ENCODE results near the gene TMPRSS15. TPM values are rescaled to one million over a fixed set of nuclear protein-coding genes. Genes with fewer than 3 reads are reported as not detected.

Gene TMPRSS15
- polyA plus RNA-seq (2013), result not detected in 2 replicates

DNA sequence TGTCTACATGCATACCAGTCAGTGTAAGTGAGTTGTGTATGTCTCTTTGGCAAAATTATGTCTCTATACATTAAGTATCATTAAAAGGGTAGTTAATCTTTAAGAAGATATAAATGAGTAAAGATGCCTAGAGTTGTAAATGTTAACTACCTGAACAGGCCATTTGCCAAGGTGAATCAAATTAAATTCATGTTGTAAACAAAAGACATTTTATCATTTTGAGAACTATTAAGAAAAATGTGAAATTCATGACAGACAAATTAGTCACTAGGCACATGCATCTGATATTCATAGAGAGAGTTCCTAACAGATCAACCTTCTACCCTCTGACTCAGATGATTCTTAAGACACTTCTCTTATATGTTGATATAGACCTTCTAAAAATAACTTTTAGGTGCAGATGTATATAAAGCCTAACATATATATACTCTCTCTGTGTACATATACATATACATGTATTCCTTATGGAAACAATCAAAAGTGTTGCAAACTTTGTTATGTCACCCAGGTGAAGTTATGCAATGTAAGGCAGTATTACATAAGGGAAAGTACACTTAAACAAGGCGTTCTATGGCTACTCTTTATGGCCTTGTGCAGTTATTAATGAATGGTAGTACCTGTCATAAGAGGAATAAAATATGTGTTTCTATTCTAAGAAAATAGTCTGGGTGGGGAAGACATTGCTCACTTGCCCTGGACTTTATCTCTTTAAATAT, at the start of gene TMPRSS15:
TSS of gene TMPRSS15 (minus strand) at position 51 of the 716 bp plus-strand sequence. CDS start 163 bp downstream, outside the sequence.
- H3K4me1 ChIP-seq (ENCODE audit: control insufficient read depth in 1 of 2, insufficient read depth in 2 of 2, low read length in 2 of 2), result no peaks in the 10 kb centered on the region
- H3K27me3 ChIP-seq (ENCODE audit: insufficient read depth, low read length), result no peaks in the 10 kb centered on the region
- DNase-seq, result no peak
- H3K18ac ChIP-seq (ENCODE audit: low read length), result no peak within 1 kb of the TSS
- no peaks in the 10 kb centered on the region for H3K79me2 ChIP-seq (ENCODE audit: control insufficient read depth, insufficient read depth, low read length, poor library complexity)
- no peak within 1 kb of the TSS for H3K27ac ChIP-seq (ENCODE audit: low read depth, low read length)
- H3K79me1 ChIP-seq (ENCODE audit: low read length), result no peaks in the 10 kb centered on the region
- H3K4me2 ChIP-seq (ENCODE audit: low read length), result no peak within 1 kb of the TSS
- no peaks in the 10 kb centered on the region for H3K9me3 ChIP-seq (ENCODE audit: insufficient read depth, low read depth, low read length)
- H3K14ac ChIP-seq (ENCODE audit: low read length), result no peak within 1 kb of the TSS
- no peak within 1 kb of the TSS for H3K4me3 ChIP-seq (ENCODE audit: low read depth, low read length)
- H4K12ac ChIP-seq (ENCODE audit: low read depth, low read length), result no peak within 1 kb of the TSS
- H3K9ac ChIP-seq (ENCODE audit: low read length), result no peak within 1 kb of the TSS
- H2BK120ac ChIP-seq (ENCODE audit: insufficient read depth, low read length, poor library complexity), result no peak within 1 kb of the TSS
- no peak within 1 kb of the TSS for H2BK12ac ChIP-seq (ENCODE audit: low read length)
- H3K4ac ChIP-seq (ENCODE audit: low read depth, low read length), result no peak within 1 kb of the TSS
- no peak within 1 kb of the TSS for H2AFZ ChIP-seq (ENCODE audit: insufficient read depth, low read length, poor library complexity)
- H2BK5ac ChIP-seq (ENCODE audit: low read depth, low read length, poor library complexity), result no peak within 1 kb of the TSS
- H2AK5ac ChIP-seq (ENCODE audit: low read length), result no peak within 1 kb of the TSS
- no peak within 1 kb of the TSS for H3K23ac ChIP-seq (ENCODE audit: low read length)
- H4K91ac ChIP-seq (ENCODE audit: low read depth, low read length), result no peak within 1 kb of the TSS
- H3K36me3 ChIP-seq (ENCODE audit: control insufficient read depth in 1 of 2, insufficient read depth in 2 of 2, low read length in 2 of 2), result no peaks in the 10 kb centered on the region
- H4K8ac ChIP-seq (ENCODE audit: low read depth, low read length), result no peak within 1 kb of the TSS
- WGBS (ENCODE audit: extremely low coverage, insufficient coverage, insufficient read length), result no CpG with 5 or more reads among the region's 1 CpG

DNA sequence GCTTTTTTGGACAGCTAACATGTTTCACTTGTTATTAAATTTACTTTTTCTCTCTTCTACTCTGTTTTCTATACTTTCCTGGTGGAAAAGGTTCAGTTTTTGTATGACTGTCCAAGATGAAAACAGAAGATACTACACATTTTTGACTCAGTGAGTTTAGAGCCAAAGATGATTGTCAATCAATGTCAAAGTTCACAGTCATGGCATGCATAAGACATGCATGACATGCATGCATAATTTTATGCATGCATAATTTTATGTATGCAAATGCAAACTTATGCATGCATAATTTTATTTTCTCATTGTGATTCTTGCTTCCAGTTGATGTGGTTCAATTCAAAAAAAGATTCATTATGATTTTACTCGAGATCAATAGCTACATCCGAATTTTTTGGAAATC, 48.1 kb upstream of the TMPRSS15 start:
- H2AK5ac ChIP-seq (ENCODE audit: low read length), result no peak overlapping the region
- H3K9ac ChIP-seq (ENCODE audit: low read length), result no peak overlapping the region
- H2AFZ ChIP-seq (ENCODE audit: insufficient read depth, low read length, poor library complexity), result no peak overlapping the region
- no peaks in the 10 kb centered on the region for H3K79me1 ChIP-seq (ENCODE audit: low read length)
- DNase-seq, result no peak
- H3K9me3 ChIP-seq (ENCODE audit: insufficient read depth, low read depth, low read length), result no peaks in the 10 kb centered on the region
- H3K27ac ChIP-seq (ENCODE audit: low read depth, low read length), result no peak overlapping the region
- H3K36me3 ChIP-seq (ENCODE audit: control insufficient read depth in 1 of 2, insufficient read depth in 2 of 2, low read length in 2 of 2), result no peaks in the 10 kb centered on the region
- no peak overlapping the region for H3K14ac ChIP-seq (ENCODE audit: low read length)
- no peaks in the 10 kb centered on the region for H3K79me2 ChIP-seq (ENCODE audit: control insufficient read depth, insufficient read depth, low read length, poor library complexity)
- H3K4me2 ChIP-seq (ENCODE audit: low read length), result no peak overlapping the region
- no peaks in the 10 kb centered on the region for H3K27me3 ChIP-seq (ENCODE audit: insufficient read depth, low read length)
- no peaks in the 10 kb centered on the region for H3K4me1 ChIP-seq (ENCODE audit: control insufficient read depth in 1 of 2, insufficient read depth in 2 of 2, low read length in 2 of 2)
- no peak overlapping the region for H2BK5ac ChIP-seq (ENCODE audit: low read depth, low read length, poor library complexity)
- WGBS (ENCODE audit: extremely low coverage, insufficient coverage, insufficient read length), result no CpG with 5 or more reads among the region's 2 CpGs
- H2BK12ac ChIP-seq (ENCODE audit: low read length), result no peak overlapping the region
- H3K23ac ChIP-seq (ENCODE audit: low read length), result no peak overlapping the region
- H2BK120ac ChIP-seq (ENCODE audit: insufficient read depth, low read length, poor library complexity), result no peak overlapping the region
- H4K12ac ChIP-seq (ENCODE audit: low read depth, low read length), result no peak overlapping the region
- no peak overlapping the region for H4K8ac ChIP-seq (ENCODE audit: low read depth, low read length)
- no peak overlapping the region for H3K4ac ChIP-seq (ENCODE audit: low read depth, low read length)
- no peak overlapping the region for H4K91ac ChIP-seq (ENCODE audit: low read depth, low read length)
- no peak overlapping the region for H3K18ac ChIP-seq (ENCODE audit: low read length)
- no peak overlapping the region for H3K4me3 ChIP-seq (ENCODE audit: low read depth, low read length)

DNA sequence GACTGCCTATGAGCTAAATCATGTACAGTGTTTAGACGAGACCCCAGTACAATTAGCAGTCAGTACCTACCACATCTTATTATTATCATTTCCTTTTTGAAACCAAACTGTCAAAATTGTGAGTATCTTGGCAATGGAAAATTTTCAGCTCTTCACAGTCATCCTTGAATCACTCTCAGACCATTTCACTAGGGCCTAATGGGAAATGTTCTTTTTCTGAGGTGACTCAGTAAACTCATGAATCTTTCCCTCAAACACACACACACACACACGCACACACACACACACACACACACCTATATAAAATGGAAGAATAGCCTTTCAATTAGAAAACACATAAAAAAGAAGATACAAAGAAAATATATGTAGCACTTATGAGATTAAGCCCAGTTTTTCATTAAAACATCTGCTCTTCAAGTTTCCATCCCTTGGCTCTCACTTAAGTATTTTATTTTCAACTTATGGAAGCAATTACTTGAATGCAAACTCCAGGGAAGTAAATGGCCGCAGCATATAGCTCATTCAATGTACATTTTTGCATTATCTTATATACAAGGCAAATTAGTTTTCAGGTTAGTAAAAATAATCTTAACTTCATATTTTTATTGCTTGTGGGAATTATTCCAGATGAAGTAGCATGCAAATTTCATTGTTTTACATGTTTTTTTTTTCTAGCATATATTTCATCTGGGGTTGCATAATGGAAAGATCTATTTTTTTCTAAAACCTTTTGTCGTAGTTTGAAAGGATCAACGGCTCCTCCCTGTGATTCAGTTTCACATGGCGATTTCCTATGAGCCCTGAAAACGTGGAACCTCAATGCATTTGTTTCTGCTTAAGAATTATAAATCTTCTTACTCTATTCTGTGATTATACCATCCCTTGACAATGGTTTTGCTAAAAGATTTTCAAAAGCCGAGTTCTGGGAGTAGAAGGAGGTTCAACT, 46.3 kb upstream of the TMPRSS15 start:
- Histone ChIP-seq H3K4ac (ENCODE audit: low read depth, low read length) (no peak overlapping the region), H4K8ac (ENCODE audit: low read depth, low read length) (no peak overlapping the region), H3K36me3 (ENCODE audit: control insufficient read depth in 1 of 2, insufficient read depth in 2 of 2, low read length in 2 of 2) (no peaks in the 10 kb centered on the region), H2BK5ac (ENCODE audit: low read depth, low read length, poor library complexity) (no peak overlapping the region), H3K4me1 (ENCODE audit: control insufficient read depth in 1 of 2, insufficient read depth in 2 of 2, low read length in 2 of 2) (no peaks in the 10 kb centered on the region), H2BK12ac (ENCODE audit: low read length) (no peak overlapping the region), H2BK120ac (ENCODE audit: insufficient read depth, low read length, poor library complexity) (no peak overlapping the region), H2AK5ac (ENCODE audit: low read length) (no peak overlapping the region), H3K9ac (ENCODE audit: low read length) (no peak overlapping the region), H3K9me3 (ENCODE audit: insufficient read depth, low read depth, low read length) (no peaks in the 10 kb centered on the region), H2AFZ (ENCODE audit: insufficient read depth, low read length, poor library complexity) (no peak overlapping the region), H3K79me2 (ENCODE audit: control insufficient read depth, insufficient read depth, low read length, poor library complexity) (no peaks in the 10 kb centered on the region), H3K27me3 (ENCODE audit: insufficient read depth, low read length) (no peaks in the 10 kb centered on the region), H3K4me2 (ENCODE audit: low read length) (no peak overlapping the region), H4K12ac (ENCODE audit: low read depth, low read length) (no peak overlapping the region), H3K79me1 (ENCODE audit: low read length) (no peaks in the 10 kb centered on the region), H4K91ac (ENCODE audit: low read depth, low read length) (no peak overlapping the region), H3K4me3 (ENCODE audit: low read depth, low read length) (no peak overlapping the region), H3K27ac (ENCODE audit: low read depth, low read length) (no peak overlapping the region), H3K23ac (ENCODE audit: low read length) (no peak overlapping the region), H3K14ac (ENCODE audit: low read length) (no peak overlapping the region), H3K18ac (ENCODE audit: low read length) (no peak overlapping the region)
- DNase-seq, result no peak
- no CpG with 5 or more reads among the region's 8 CpGs for WGBS (ENCODE audit: extremely low coverage, insufficient coverage, insufficient read length)

DNA sequence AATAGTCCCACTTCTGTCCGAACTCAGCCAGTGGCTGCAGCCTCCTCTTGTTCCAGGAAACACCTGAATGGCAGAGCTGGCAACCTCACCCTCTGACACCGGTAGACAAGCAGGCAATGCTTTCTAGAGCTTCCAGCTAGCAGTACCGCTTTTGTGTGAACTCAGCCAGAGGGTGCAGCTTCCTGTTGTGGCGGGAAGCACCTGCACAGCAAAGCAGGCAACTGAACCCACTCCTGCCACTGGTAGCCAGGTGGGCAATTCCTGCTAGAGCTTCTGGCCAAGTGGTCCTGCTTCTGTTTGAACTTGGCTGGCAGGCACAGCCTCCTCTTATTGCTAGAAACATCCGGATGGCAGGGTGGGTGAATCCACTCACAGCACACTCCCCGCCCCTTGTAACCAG, 40.1 kb upstream of the TMPRSS15 start:
- Histone ChIP-seq H3K79me2 (ENCODE audit: control insufficient read depth, insufficient read depth, low read length, poor library complexity) (no peaks in the 10 kb centered on the region), H3K4me3 (ENCODE audit: low read depth, low read length) (no peak overlapping the region), H3K9ac (ENCODE audit: low read length) (no peak overlapping the region), H2AFZ (ENCODE audit: insufficient read depth, low read length, poor library complexity) (no peak overlapping the region), H3K4me1 (ENCODE audit: control insufficient read depth in 1 of 2, insufficient read depth in 2 of 2, low read length in 2 of 2) (no peaks in the 10 kb centered on the region), H4K91ac (ENCODE audit: low read depth, low read length) (no peak overlapping the region), H3K27me3 (ENCODE audit: insufficient read depth, low read length) (no peaks in the 10 kb centered on the region), H3K79me1 (ENCODE audit: low read length) (no peaks in the 10 kb centered on the region), H3K27ac (ENCODE audit: low read depth, low read length) (no peak overlapping the region), H4K12ac (ENCODE audit: low read depth, low read length) (no peak overlapping the region), H3K23ac (ENCODE audit: low read length) (no peak overlapping the region), H3K9me3 (ENCODE audit: insufficient read depth, low read depth, low read length) (peaks cover 3% of the 10 kb centered on the region), H3K4me2 (ENCODE audit: low read length) (no peak overlapping the region), H2AK5ac (ENCODE audit: low read length) (no peak overlapping the region), H2BK12ac (ENCODE audit: low read length) (no peak overlapping the region), H2BK5ac (ENCODE audit: low read depth, low read length, poor library complexity) (no peak overlapping the region), H3K4ac (ENCODE audit: low read depth, low read length) (no peak overlapping the region), H3K14ac (ENCODE audit: low read length) (no peak overlapping the region), H2BK120ac (ENCODE audit: insufficient read depth, low read length, poor library complexity) (no peak overlapping the region), H4K8ac (ENCODE audit: low read depth, low read length) (no peak overlapping the region), H3K36me3 (ENCODE audit: control insufficient read depth in 1 of 2, insufficient read depth in 2 of 2, low read length in 2 of 2) (no peaks in the 10 kb centered on the region), H3K18ac (ENCODE audit: low read length) (no peak overlapping the region)
- no CpG with 5 or more reads among the region's 6 CpGs for WGBS (ENCODE audit: extremely low coverage, insufficient coverage, insufficient read length)
- DNase-seq, result no peak

All from trophoblast cell (in vitro differentiated cells and primary cell).